ENCODE measurements around the gene TCF12.

TCF12 gene

DNA sequence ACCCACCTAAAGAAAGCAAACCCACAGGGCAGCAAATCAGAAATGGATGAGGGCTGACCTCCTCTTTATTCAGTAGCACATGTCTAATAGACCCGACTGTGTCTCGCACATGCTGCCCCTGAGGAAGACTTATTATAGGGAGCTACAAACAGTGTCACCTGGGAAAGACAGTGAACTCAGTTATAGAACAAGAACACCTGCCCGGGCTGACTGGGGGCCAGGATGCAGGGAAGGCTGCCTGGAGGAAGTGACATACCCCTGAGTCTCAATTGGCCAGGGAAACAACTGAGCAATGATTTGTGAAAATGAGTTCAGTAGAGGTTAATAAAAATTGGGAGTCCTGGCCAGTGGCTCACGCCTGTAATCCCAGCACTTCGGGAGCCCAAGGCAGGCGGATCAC lies 379.2 kb downstream of the TCF12 start:
- DNase-seq (ENCODE audit: low read depth), result no peak

DNA sequence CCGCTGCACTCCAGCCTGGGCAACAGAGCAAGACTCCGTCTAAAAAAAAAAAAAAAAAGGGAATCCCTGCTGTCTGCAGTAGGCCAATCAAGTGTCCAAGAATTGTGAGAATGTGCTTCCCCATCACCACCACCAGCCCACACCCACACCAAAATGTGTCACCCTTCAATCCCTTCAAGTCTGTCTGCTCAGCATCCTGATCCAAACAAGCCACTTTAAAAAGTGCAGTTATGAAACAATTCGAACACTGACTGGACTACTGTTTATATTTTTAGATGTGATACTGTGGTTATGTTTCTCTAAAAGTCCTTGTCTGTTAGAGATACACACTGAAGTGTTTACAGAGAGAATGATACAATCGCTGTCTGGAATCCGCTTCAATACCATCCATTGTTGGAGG lies 379.8 kb downstream of the TCF12 start:
- DNase-seq (ENCODE audit: low read depth), result no peak

DNA sequence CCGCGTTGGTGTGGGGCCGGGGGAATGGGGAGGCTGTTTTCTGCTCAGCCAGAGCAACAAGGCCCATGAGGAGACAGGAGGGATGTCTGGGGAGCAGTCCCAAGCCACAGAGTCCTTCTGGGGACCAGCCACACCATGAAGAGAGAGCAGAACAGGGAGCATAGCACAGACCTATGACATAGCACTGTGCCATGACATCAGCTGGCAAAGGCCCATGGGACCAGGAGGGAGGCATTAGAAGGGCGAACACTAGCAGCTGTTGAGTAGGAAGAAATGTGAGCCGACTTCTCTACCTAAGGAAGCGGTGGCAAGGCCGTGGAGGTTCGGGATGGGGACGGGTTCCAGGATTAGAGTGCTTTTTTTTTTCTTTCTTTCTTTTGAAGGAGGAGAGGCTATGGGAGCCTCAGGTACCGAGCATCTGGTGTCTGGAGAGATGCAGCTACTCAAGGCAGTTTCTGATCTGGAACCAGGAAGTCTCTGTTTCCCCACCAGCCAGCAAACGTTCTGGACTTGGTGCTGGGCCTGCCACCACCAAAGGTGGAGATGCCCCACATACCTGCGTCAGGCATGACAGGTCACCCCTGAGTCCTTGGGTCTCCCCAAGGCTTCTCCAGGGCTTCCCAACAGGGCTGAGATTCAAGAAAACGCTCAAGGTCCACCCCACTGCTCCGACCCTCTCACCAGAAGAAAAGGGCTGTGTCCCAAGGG lies 380.6 kb downstream of the TCF12 start:
- DNase-seq (ENCODE audit: low read depth), result no peak

DNA sequence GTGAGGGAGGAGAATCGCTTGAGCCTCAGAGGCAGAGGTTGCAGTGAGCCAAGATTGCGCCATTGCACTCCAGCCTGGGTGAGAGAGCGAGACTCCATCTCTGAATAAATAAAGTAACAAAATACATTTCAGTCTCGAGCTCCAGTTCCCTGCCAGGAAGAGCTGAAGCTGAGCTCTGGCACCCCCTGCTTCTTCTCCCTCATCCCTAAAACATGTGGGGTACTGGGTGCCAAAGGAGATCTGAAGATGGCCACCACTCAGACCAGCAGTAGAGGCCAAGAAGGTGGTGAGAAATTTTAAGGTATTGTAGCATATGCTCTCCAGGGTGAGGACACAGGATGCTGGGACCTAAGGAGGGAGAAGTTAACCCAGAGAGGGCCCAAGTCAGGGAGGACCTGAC lies 382.9 kb downstream of the TCF12 start:
- DNase-seq (ENCODE audit: low read depth), result no peak

DNA sequence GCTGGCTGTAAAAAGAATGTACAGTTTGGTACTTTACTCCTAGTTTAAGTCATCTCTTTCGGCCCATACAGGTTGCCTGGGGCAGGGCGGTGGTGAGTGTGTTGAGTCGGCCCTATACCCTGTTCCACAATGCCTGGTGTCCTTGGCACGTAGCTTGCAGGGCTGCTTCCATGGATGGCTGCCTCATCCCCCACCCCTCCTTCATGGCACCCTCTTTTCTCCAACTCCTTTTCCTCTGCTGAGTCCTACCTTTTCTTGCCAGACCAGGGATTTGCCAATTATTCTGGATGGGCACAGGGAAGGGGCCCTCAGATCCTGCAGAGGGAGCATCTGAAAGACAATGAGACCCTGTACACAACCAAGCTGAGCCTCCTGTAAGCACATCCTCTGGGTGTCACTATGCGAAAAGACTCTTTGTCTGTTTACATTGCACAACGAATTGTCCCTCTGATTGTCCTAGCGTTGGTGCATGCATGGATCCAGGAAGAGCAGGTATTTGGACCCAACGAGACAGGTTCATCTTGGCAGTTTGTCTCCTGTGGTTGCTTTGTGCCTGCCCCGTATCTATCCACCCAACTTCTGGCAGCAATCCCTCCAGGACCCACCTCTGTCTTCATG lies 384.3 kb downstream of the TCF12 start:
- DNase-seq (ENCODE audit: low read depth), result no peak

DNA sequence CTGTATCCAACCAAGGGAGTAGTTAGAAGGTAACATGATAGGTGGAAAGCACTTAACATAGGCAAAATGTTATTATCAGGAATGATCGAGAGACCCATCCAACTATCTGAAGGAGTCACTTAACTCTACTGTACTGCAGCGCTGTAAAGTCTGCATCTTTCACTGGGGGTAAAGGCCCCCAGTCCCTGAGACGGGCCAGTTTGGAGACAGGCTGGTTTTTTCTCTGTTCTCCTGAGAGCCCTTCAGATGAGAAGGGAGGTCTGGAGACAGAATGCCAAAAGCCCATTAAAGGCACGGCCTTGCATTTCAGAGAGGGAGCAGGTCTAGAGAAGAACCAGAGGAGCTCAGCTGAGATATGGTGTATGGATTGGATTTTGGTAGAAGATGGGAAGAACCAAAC lies 386.6 kb downstream of the TCF12 start:
- DNase-seq (ENCODE audit: low read depth), result no peak

DNA sequence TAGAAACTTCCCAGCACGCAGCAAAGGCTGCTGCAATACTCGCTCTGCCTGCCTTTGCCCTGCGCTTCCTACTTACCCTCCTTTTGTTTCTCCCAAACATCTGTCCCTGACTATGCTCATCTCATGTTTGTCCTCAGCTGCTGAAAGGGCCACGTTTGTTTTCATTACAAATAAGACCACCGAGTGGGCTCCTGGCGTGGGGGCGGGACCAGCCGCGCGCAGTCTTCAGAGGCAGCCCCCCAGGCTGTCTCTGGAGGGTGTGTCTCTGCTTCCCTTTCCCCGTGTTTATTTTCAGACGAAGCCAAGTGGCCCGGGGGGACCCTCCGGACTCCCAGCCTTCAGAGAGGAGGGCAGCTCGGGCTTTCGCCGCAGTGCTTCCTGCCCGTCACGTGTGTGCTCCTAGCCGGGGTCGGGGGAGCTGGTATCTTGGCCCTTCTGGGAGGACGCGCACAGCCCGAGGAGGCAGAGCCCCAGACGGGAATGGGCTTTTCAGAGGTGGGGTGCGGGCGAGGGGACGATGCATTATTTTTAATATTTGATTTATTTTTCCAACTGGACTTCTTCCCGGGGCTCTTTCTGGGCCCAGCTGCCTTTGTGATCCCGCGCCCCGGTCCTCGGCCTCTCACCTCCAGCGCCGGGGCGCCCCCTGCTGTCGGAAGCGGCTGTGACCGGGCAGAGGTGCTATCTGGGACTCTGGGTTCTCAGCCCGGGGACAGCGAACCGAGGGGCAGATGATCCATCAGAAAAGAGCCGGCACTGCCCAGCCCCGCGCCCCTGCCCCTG lies 387.9 kb downstream of the TCF12 start:
- peak; percentile 35 for DNase-seq (ENCODE audit: low read depth)

DNA sequence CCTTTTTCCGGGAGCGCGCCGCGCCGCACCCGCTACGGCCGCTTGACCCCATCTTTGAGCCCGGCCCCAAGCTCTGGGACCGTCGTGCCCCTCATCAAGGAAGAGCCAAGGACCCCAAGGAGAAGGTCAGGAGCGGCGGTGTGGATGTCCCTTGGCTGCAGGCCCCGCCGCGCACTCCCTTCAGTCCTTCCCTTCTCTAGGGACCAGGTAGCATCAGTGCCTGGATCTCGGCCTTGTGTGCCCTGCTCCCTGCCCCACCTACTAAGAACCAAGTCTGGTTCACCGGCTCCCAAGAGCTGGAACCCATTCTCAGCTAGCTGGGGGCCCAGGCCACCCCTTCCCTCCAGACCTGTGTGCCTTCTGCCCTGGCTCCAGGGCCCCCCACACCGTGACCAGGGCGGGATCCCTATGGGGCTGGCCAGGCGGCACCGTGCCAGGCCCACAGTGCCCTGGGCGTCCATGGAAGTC lies 388.5 kb downstream of the TCF12 start:
- DNase-seq (ENCODE audit: low read depth), result no peak

DNA sequence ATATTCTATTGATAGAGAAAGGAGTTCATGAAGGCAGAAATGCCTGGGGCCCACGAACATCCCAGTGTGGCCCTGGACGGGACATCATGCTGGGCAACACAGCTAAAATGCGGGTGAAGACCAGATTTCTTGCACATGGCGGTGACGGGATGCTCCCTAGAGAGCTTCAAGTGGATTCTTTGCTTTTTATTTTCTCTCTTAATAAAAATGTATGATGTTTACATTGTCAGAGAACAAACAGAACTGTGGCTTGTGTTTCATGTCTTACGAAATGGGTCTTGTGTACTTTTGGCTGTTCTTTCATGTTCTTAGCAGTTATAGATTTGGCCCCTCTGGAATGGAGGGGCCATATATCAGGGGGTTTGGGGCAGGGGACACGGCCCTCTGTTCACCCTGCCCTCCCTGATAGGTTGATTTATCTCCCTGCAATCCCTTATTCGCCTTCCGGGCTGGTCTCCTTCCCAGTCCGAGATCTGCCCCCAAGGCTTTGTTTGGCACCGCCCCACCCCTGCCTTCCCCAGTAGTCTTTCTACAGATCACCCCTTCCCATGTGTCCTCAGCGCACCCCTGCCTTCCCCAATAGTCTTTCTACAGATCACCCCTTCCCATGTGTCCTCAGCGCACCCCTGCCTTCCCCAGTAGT lies 389.2 kb downstream of the TCF12 start:
- DNase-seq (ENCODE audit: low read depth), result no peak

DNA sequence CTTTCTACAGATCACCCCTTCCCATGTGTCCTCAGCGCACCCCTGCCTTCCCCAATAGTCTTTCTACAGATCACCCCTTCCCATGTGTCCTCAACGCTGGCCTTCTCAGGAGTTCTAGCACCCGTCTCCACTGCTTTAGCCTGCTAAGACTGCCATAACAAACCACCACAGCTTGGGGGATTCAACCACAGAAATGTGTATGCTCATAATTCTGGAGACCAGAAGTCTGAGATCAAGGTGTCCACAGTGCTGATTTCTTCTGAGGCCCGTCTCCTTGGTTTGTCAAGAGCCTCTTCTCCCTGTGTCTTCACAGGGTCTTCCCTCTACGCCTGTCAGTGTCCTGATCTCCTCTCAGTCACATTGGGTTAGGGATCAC lies 389.7 kb downstream of the TCF12 start:
- DNase-seq (ENCODE audit: low read depth), result no peak

DNA sequence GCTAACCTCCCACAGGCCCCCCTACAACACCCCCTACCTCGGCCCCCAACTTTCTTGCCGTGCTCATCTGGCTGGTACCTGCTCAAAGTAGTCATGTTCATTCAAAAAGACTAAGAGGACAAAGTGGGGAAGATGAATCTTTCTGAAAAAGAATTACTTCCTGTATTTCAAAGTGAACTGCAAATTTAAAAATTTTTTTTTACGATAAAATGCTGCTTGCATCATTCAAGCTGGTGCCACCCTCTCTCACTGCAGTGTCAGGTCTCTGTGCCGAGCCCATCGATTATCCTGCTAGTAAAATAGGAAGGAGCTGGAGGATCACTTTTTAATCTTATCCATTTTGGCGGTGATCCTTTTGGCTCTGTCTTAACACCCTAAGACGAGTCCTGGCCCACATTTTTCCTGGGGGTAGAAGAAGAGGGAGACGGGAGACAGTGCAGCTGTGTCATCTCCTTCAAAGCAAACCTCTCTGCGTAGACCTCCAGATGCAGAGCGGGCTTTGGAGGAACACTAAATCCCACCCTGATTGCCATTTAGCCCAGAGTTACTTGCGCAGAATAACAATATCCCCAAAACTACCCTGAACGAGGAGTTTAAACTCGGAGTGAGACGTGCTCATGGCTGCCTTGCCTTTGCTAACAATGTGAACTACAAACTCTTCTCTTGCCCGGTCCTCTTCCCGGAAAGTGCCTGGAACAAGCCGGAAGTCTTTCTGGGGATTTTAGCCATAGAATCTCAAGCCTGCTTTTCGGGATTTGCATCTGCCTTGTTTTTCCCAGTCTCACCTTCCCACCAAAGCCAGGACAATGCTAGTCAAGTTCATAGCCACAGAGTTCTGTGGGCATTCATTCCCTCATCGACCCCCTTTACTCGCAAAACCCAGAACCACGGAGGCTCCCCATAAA lies 391.7 kb downstream of the TCF12 start:
- DNase-seq (ENCODE audit: low read depth), result no peak

DNA sequence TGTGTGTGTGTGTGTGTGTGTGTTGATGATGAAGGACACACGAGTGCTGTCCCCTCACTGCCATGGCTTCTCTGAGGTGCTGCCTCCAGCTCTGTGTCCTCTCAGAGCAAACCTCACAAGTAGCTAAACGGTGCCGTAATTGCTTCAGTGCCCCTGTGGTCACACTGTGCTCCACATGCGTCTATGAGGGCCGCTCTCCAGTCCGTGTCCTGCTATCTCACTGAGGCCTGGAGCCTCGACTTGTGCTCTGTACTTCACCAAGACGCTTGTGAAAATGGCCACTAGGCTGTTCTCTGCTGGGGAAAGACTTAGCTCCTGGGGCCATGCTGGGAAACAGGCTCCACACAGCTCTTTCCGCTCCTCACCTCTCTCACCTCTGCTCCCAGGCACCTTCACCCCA lies 392.4 kb downstream of the TCF12 start:
- no peak for DNase-seq (ENCODE audit: low read depth)

DNA sequence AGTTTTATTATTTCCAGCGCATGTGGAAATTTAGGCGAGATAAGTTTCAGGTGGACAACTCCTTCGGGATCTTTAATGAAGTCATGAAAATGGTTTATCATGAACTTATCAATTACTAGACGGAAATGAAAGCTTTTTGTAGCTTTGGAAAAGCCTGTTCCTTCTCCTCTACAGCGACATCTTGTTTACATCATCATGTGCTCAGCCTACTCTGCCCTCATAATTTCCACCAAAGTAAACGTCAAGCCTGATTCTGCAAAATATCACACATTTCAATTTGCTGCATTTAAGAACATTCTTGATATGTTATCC lies 393.5 kb downstream of the TCF12 start:
- DNase-seq (ENCODE audit: low read depth), result no peak

DNA sequence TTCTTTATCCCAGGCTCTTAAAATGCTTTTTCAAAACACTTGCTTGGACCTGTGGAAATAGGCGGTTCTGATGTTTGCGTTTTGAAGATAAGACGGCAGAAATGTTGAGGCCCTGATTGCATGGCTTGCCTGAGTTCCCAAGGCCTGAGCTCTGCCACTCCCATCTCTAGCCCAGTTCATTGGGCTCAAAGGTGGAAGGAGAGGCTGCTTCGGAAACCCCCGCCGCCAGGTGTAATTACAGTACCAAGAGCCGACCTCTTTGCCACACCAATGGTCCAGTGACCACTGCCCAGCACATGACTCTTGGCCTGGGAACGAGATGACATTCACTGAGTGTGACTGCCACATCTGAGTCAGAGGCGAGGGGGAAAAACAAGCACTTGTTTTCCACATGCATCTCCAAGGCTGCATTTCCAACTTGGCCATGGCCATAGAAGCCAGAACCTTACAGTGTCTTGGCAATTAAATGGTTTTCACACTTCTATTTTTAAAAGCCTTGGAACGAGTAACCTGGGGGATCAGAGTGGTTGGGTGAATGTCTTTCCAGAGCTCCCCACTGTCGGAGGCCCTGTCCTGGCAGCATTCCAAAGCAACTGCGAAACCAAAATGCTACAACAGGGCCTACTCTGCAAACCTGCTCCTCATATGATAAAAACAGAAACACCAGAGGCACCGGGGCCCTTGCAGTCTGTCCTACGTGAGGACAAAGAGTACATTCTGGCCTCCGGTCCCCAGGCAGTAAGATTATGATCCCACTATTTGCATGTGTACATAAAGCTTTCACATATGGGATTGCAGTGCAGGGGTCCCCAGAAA lies 394.1 kb downstream of the TCF12 start:
- DNase-seq (ENCODE audit: low read depth), result no peak

DNA sequence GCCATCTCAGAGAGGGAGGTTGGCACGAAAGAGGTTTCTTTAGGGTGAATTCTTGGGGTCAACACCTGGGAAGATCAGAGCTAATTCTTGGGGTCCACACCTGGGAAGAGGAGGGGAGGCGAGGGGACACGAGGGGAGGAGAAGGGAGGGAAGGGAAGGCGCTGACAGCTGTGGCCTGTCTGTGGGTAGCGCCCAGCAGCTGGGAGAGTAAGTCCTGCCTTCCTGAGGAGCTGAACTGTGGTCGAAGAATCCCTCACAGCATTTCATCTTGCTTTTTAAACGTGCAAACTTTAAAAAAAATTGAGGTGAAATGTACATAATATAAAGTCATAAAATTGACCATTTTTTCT lies 394.7 kb downstream of the TCF12 start:
- DNase-seq (ENCODE audit: low read depth), result no peak

DNA sequence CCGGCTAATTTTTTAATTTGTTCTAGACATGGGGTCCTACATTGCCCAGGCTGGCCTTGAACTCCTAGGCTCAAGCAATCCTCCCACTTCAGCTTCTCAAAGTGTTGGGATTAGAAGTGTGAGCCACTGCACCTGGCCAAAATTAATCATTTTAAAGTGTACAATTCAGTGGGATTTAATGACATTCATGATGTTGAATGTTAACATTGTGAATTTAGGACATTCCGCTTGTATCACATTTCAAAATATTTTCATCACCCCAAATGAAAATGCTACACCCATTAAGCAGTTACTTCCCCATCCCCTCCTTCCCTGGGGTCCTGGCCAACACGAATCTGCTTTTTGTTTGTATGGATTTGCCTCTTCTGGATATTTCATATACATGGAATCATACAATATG lies 395.8 kb downstream of the TCF12 start:
- DNase-seq (ENCODE audit: low read depth), result no peak

DNA sequence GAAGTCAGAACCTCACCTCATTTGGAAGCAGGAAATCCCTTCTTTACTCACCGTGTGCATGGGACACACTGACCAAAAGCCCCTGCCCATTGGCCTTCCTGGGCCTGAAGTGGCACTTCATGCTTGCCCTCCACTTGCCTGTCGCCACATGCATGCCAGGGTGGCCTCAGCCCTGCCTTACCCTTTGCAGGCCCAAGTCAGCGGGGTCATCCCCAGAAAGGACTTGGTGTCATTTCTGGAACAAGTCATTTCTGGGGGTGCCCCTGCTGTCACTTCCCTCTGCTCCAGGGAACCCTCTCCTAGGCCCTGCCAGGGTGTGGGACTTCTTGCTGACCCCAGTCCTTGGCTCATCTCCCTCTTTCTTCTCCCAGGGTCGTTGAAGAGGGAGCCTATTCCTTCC lies 398.0 kb downstream of the TCF12 start:
- DNase-seq (ENCODE audit: low read depth), result no peak

DNA sequence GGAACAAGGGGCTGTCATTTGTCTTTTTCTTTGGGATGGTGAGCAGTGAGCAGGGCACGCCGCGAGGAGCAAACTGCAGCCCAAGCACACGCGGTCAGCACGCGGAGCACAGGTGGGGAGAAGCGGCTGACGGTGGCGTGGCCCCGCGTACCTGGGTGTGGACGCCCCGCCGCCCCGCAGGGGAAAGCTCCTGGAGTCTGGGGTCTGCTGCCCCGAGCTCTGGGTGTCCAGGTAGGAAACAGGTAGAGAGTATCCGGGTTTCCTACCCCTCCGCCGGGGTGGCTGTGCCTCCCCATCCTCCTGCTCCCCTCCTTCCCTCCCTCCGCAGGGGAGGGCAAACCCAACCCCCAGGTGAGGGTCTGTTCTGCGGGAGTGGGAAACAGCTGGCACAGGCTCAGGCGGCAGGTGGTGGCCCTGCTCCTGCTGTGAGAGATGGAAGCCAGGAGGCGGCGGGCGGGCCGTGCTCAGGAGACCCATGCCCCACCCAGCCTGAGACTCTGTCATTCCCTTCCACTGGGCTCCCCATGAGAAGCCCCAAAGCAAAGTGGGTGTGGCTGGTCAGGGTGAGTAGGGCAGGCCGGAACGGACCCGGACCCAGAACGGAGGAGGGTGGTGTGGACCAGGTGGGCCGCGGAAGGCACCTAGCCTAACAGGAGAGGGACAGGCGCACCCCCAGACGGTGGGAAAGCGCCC lies 400.9 kb downstream of the TCF12 start:
- DNase-seq (ENCODE audit: low read depth), result no peak

DNA sequence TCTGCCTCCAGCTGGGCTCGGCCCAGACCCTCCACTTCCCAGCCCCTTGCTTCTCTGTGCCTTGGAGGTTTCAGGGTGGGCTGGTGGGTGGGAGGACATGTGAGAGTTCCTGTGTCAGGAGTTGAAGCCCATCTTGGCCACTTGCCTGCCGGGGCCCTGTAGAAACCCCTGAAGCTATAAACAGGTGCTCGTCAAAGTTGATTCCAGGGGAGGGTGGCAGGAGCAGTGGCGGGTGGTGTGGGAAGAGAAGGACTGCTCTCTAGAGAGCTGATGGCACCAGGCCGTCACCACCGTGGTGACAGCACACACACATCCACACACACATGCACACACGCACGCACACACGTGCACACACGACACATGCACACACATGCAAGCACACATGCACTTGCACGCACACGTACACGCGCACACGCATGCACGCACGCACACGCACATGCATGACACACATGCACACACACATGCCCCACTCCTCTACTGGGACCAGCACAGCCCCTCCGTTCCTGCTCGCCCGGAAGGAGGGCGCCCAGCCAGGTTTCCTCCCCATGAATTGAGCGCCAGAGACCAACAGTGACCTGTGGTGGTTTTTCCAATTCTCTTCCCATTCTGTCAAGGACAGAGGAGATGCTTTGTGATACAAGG lies 401.6 kb downstream of the TCF12 start:
- no peak for DNase-seq (ENCODE audit: low read depth)

DNA sequence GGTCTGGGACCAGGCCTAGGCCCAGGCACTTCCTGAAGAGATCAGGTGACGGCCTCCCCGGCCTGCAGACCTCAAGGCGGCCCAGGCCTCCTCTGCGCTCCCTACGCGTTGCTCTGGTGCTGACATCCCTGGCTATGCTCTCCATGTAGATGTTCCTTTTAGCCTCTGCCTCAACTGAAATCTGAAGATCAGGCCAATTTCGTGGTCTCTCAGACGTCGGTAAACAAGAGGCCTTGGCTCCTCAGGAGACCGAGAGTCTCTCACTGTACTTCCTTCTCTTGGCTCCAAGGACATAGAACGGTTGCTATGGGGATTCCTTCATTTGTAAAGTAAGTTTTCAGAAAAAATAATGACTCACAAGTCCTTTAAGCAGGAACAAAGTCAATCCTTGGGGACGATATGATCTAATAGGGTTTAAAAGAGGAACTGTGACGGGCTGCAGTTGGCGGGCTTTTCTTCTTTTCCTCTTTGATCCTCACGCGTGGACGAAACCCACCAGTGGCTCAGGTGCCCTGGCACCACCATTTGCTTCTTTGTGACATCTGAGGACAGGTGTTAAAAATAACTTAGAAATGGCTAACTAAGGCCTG lies 402.3 kb downstream of the TCF12 start:
- DNase-seq (ENCODE audit: low read depth), result no peak
